IPS-18c (cell line): Measurements from ENCODE around the gene ENOPH1.
"Not testable (repeated sequence)": the region's sequence is repeated elsewhere in the genome, so short reads cannot be mapped to it uniquely, and the experiment has no call there.

Source experiments
- H3K4me3 ChIP-seq: 2 replicates; pipeline ENCODE4 v1.7.0; 2013; ENCODE audit warnings: low read depth, mild to moderate bottlenecking, low read length, moderate library complexity; ENCODE audit not compliant: insufficient read depth
- H3K9me3 ChIP-seq: one replicate; pipeline ENCODE4 v1.6.1; 2013; ENCODE audit warnings: mild to moderate bottlenecking, low read length, moderate library complexity; ENCODE audit not compliant: control insufficient read depth, insufficient read depth

Gene ENOPH1

DNA sequence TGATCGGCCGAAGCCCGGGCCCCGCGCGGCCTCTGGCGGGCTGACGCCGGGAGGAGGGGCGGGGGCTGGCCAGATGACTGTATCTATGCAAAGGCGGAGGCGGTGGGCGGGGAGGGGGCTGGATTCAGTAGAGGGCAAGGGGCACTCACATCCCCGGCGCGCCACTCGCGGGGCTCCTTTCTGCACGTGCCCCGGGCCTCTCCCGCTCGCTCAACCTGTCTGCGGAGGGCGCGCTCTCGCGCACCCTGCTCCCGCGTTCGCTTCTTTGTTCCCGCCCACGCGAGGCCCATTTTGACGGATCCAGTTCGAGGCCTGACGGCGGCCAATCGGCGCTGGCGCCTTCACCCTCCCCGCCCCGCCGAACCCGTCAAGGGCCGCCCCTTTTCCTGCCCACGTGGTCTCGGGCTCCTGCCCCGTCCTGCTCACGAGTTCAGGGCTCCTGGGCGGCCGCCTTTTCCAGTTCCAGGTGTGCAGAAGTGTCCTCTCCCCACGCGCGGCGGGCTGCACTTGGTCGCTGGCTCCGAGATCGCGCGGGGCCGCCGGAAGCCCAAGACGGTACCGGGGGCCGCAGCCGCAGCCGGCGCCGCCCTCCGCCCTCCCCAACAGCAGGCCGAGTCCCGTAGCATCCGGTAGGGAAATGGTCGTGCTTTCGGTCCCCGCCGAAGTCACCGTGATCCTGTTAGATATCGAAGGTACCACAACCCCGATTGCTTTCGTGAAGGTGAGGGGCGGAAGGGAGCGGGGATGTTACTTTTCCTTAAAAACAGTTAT lies at the start of gene ENOPH1, which contains the start of gene HNRNPDL:
Gene ENOPH1 (plus strand): TSS at position 398 of the 771 bp plus-strand sequence. CDS start 240 bp downstream, at position 638.
Gene HNRNPDL (minus strand): TSS at position 270 of the 771 bp plus-strand sequence. CDS start 772 bp downstream, outside the sequence.
- Histone ChIP-seq H3K4me3 (peak within 1 kb of the TSS; percentile 94), H3K9me3 (no peaks in the 10 kb centered on the region)

DNA sequence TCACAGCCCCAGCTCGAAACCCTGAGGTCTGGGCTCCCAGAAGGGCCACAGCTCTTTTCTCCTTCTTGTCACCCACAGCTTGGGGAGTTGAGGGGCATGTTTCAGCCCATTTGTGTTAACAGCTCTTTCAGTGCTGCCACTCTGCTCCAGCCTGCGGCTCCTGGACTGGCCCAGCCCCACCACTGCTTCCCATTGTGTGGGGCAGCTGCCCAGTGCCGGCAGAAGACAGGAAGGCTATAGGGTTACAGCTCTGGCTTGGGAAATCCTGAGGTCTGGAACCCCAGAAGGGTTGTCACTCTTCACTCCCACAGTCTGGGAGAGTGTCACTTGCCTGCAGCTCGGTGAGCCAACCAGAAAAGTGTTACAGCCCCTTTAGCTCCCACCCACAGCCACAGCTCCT lies 49.6 kb upstream of the ENOPH1 start:
- H3K9me3 ChIP-seq = peaks cover 2% of the 10 kb centered on the region
- no peak overlapping the region for H3K4me3 ChIP-seq

DNA sequence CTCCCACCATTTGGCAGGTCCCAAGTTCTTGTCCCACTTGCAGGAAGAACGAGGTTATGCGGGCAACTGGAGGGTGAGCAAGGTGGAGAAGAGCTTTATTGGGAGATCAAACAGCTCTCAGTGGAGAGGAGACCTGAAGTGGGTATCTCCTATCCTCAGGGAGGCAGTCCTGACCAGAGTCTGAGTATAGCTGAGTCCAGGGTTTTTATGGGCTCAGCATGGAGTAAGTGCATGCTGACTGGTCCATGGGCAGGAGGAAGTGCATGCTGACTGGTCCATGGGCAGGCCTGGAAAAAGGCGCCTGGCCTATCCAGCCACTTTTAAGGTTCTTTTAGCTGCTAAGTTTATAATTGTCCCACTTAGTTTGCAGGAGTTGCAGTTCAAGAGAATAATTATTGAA lies 49.2 kb upstream of the ENOPH1 start:
- no peak overlapping the region for H3K4me3 ChIP-seq

DNA sequence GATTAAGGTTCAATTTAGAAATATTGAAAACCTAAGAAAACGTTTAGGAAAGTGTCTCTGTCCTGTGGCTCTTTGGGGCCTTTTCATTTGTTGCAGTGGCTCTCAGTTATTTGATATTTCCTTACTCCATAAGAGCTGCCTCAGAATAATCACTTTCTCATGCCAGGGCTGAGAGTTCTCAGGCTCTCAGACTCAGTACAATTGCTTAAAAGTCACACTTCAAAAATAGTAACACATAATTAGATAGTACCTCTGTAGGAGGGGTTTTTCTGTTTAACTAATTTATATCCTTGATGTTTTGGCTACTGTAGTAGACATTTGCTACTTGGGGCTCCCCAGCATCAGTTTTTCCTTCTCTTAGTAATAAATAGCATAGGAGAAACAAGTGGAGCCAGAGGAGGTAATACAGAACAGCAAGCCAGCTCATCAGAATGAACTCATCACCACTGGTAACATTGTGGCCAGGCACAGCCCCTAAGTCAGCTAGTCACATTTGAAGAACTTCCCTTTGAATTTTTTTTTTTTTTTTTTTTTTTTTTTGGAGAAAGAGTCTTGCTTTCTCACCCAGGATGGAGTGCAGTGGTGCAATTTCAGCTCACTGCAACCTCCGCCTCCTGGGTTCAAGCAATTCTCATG lies 48.6 kb upstream of the ENOPH1 start:
- H3K9me3 ChIP-seq = peaks cover 6% of the 10 kb centered on the region
- H3K4me3 ChIP-seq = no peak overlapping the region

More for the DNA sequence above, 49.2 kb upstream of the ENOPH1 start:
- H3K9me3 ChIP-seq = peaks cover 6% of the 10 kb centered on the region

DNA sequence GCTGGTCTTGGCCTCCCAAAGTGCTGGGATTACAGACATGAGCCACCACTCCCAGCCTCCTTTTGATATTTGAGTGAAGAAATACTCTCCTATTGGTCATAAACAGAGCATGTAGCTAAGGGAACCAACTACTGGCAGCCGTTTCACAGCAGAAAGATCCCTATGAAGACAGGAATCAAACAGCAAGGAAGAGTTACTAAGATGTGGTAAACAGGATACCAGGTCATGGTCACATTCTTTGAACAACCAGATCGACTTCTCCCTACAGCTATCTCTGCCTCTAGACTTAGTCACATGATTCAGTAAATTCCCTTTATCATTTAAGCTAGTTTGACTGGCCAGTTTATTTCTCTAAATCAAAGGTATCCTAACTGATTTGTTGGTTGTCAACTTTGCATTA lies 47.6 kb upstream of the ENOPH1 start:
- H3K9me3 ChIP-seq = peaks cover 6% of the 10 kb centered on the region
- no peak overlapping the region for H3K4me3 ChIP-seq

DNA sequence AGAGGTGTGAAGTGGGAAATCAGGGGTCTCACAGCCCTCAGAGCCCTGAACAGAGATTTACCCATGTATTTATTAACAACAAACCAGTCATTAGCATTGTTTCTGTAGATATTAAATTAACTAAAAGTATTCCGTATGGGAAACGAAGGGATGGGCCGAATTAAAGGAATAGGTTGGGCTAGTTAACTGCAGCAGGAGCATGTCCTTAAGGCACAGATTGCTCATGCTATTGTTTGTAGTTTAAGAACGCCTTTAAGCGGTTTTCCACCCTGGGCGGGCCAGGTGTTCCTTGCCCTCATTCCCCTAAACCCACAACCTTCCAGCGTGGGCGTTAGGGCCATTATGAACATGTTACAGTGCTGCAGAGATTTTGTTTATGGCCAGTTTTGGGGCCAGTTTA lies 44.1 kb upstream of the ENOPH1 start:
- H3K4me3 ChIP-seq, H3K9me3 ChIP-seq: not testable (repeated sequence)

DNA sequence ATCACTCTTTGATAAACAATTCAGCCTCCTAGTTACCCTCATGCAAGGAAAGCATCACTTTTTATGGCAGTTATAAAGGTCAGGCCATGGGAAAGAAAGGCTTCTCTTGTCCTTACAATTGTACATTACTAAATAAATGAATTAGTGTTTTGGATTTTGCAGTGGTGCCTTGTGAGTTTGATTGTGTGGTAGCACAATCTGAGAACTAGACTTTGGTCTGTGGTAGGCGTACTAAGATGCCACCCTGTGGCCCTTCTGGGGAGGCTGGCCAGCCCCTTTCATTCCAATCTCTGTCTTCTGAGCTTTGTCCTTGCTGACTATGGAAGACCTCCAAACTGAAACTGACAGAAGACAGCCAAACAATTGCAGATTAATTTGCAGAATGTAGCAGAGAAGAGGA lies 42.0 kb upstream of the ENOPH1 start:
- H3K4me3 ChIP-seq = no peak overlapping the region

DNA sequence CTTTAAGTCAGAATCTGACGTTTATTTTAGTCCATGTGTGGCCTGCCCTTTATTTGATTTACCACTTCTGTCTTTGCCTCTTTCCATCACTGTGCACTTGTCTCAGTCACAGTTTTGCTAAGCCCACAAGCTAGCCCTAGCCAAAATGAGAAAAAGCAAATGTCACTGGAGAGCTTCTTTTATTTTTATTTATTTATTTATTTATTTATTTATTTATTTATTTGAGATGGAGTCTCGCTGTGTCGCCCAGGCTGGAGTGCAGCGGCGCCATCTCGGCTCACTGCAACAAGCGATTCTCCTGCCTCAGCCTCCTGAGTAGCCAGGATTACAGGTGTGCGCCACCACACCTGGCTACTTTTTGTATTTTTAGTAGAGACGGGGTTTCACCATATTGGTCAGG lies 40.3 kb upstream of the ENOPH1 start:
- H3K4me3 ChIP-seq, H3K9me3 ChIP-seq: not testable (repeated sequence)

More for the DNA sequence above, 42.0 kb upstream of the ENOPH1 start:
- H3K9me3 ChIP-seq = peaks cover 6% of the 10 kb centered on the region

DNA sequence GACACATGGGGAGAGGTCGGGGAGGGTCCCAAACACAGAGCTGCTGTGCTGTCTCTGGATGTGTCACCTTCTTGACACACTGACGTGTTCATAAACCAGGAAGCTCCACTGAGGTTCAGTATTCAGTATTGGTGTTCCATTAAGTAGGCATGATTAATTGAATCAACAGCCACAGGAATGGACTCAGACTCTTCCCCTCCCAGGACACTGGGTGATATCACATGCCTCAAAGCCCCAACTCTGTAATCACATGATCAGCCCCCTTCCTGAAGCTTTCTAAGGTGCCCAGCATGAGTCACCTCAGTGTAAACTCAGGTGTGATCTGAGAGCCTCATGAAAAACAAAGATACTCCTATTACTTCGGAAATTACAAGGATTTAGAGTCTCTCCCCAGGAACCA lies 35.5 kb upstream of the ENOPH1 start:
- H3K4me3 ChIP-seq = no peak overlapping the region

DNA sequence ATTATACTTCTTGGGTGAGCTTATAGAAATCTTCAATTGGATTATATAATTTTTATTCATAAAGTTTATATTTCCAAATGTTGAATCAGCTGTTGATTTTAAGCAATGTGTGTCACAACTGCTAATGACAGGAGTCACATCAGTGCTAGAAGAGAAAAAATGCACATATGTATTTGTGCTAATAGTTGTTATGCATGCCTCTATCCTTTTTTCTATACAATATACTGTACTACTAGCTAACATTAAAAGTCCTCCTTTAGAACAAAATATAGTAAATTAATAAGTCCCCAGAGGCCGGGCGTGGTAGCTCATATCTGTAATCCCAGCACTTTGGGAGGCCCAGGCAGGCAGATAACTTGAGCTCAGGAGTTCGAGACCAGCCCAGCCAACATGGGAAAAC lies 32.9 kb upstream of the ENOPH1 start:
- Histone ChIP-seq H3K9me3 (no peaks in the 10 kb centered on the region), H3K4me3 (no peak overlapping the region)

More for the DNA sequence above, 35.5 kb upstream of the ENOPH1 start:
- H3K9me3 ChIP-seq = no peaks in the 10 kb centered on the region

DNA sequence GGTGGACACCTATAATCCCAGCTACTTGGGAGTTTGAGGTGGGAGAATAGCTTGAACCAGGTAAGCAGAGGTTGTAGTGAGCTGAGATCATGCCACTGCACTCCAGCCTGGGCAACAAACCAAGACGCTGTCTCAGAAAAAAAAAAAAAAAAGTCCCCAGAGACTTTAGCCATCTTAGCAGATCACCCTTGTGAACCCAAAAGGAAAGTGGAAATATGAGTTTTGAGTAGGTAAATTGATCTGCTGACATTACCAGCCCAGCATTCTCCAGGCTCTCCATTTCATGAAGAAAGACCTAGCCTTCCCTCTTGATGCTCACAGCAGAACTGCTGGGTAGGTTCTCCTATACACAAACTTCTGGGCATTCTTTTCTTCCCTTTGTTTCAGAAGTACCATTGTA lies 32.1 kb upstream of the ENOPH1 start:
- Histone ChIP-seq H3K4me3 (no peak overlapping the region), H3K9me3 (no peaks in the 10 kb centered on the region)

DNA sequence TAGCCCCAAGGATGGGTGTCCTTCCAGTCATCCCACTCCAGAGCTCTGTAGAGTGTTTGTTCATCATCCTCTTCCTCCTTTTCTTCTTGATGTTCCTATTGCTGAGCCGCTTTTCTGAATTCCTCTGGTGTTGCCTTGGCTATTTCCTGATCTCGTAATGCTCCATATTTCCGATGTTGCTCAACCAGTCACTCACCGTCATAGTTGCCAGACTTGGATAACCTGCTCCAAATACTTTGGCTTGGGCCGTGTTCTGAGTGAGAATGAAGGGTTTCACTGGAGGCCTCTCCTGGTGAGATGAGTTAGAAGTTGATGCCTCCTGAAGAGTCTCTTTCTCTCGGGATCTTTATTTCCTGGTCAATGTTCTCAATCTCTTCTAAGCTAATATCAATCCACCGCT lies 28.8 kb upstream of the ENOPH1 start:
- H3K9me3 ChIP-seq = peaks cover 2% of the 10 kb centered on the region
- no peak overlapping the region for H3K4me3 ChIP-seq

DNA sequence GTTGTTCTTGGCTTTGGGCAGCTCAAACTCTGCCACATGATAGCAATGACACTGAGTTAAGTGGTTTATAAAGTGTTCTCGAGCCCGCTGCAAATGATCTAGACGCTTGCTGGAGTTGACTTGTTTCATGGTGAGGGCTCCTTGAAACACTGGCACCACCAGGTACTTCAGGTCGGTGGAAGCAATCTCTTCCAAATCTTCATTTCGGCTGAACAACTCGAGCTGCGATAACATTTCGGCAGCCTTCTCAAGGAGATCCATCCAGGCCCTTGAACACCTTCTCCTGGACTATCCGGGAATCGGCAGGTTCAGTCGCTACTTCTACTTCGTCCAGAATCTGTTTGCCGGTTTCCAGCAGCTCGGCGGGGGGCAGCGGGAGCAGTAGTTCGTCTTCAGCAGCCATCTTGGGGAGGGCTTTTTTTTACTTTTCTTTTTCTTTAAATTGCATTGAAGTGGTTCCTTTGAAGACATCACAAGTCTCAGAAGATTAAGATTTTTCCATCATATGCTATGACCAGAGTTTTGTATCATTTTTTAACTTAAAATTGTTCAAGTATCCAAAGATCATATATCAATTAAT lies 28.1 kb upstream of the ENOPH1 start:
- H3K4me3 ChIP-seq = no peak overlapping the region
- peaks cover 2% of the 10 kb centered on the region for H3K9me3 ChIP-seq

DNA sequence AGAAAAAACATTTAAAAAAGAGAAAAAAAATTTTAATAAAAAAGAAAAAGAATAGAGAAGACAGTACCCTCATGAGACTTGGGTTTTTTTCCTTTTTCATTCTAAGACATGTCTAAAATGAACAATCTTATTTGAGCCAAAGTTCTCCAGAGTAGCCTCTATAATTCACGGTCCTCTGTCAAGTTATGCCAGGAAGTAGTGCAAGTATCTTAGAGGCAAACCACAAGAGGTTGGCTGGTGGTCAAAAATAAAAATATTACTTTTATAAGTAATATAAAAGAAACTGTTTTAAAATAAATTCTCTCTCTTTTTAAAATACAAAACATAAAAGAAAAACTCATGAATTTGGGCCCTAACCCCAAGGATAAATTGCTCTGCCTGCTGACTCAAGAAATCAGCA lies 26.7 kb upstream of the ENOPH1 start:
- Histone ChIP-seq H3K4me3 (no peak overlapping the region), H3K9me3 (peaks cover 2% of the 10 kb centered on the region)

DNA sequence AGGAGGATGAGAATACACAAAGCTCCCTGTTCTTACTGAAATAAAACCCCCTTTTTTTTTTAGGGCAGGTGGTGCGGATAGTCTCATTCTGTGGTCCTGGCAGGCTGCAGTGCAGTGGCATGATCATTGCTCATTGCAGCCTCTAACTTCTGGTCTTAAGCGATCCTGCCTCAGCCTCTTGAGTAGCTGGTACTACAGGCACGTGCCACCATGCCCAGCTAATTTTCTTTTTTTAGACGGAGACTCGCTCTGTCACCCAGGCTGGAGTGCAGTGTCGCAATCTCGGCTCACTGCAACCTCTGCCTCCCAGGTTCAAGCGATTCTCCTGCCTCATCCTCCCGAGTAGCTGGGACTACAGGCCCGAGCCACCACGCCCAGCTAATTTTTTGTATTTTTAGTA lies 15.3 kb upstream of the ENOPH1 start:
- H3K9me3 ChIP-seq = not testable (repeated sequence)

DNA sequence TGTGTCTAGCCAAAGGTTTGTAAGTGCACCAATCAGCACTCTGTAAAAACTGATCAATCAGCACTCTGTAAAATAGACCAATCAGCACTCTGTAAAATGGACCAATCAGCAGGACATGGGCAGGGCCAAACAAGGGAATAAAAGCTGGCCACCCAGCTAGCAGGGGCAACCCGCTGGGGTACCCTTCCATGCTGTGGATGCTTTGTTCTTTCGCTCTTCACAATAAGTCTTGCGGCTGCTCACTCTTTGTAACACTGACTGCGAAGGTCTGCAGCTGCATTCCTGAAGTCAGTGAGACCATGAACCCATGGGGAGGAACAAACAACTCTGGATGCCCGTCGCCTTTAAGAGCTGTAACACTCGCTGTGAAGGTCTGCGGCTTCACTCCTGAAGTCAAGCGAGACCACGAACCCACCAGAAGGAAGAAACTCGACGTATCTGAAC lies 14.4 kb upstream of the ENOPH1 start:
- Histone ChIP-seq H3K4me3 (no peak overlapping the region), H3K9me3 (no peaks in the 10 kb centered on the region)

More for the DNA sequence above, 15.3 kb upstream of the ENOPH1 start:
- H3K4me3 ChIP-seq = not testable (repeated sequence)

DNA sequence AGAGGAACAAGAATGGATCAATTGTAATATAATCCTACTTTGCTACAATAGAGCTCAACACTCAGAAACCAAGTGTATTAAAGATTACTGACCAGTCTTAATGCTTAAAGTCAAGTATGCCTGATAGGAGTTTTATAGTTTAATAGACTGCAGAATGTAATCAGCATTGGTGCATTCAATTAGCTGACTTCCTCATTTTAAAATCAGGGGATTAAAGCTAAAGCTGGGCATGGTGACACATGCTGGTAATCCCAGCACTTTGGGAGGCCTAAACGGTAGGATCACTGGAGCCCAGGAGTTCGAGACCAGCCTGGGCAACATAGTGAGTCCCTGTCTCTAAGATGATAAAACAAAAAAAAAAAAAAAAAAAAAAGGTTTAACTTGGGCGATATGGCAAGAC lies 10.9 kb upstream of the ENOPH1 start:
- Histone ChIP-seq H3K4me3 (no peak overlapping the region), H3K9me3 (no peaks in the 10 kb centered on the region)
